Tibial nerve (tissue), 4 donors: ENCODE measurements around the gene PYGO2. TPM values are rescaled to one million over a fixed set of nuclear protein-coding genes. Genes with fewer than 3 reads are reported as not detected.
A peak's percentile ranks its signal among the peaks of the same experiment; 100 is the strongest.

ENCODE experiments used
- DNase-seq, 2 donors: peaks; one replicate each; pipeline ENCODE4 v3.0.0-alpha.2; 2019; ENCODE audit warnings: low spot score in 2 of 2
- H3K27ac ChIP-seq, 4 donors: fragments of 200-600 bp; sonication (generic) in 3 of 4; one replicate each; pipeline ENCODE4 v1.5.1; 2017 to 2019; ENCODE audit warnings: mild to moderate bottlenecking in 1 of 4
- H3K27me3 ChIP-seq, 2 donors: fragments of 200-600 bp; sonication (generic) in 1 of 2; one replicate each; pipeline versions ENCODE4 v1.5.1 to v1.6.0; 2017 to 2019
- H3K36me3 ChIP-seq, 3 donors: fragments of 200-600 bp; sonication (generic); one replicate each; pipeline ENCODE4 v1.5.1; 2018 to 2019
- H3K4me1 ChIP-seq, 4 donors: fragments of 200-600 bp; sonication (generic) in 3 of 4; one replicate each; pipeline ENCODE4 v1.5.1; 2017 to 2019
- H3K4me3 ChIP-seq, 4 donors: fragments of 200-600 bp; sonication (generic) in 3 of 4; one replicate each; pipeline ENCODE4 v1.5.1; 2017 to 2019; ENCODE audit warnings: mild to moderate bottlenecking in 1 of 4, moderate library complexity in 1 of 4
- H3K9me3 ChIP-seq, 4 donors: fragments of 200-600 bp; sonication (generic) in 3 of 4; one replicate each; pipeline ENCODE4 v1.5.1; 2017 to 2019
- EP300 ChIP-seq, 2 donors: sonication (generic); formaldehyde crosslinking; IDR thresholded peaks; one replicate each; pipeline ENCODE4 v1.6.1; 2017; ENCODE audit warnings: antibody characterized with exemption in 2 of 2, mild to moderate bottlenecking in 1 of 2
- POLR2A ChIP-seq, 2 donors: fragments of 450-650 bp; IDR thresholded peaks; one replicate each; pipeline ENCODE4 v1.6.1; 2017; ENCODE audit warnings: antibody characterized with exemption in 2 of 2, mild to moderate bottlenecking in 2 of 2, moderate library complexity in 2 of 2
- WGBS, 2 donors: methylation state at CpG; one replicate each; pipeline ENCODE4 v1.1.5; 2018; 5-methylcytosine and 5-hydroxymethylcytosine counted together
- total RNA-seq, 4 donors: library from RNA; depleted of rRNA; stranded (reverse); fragments of >200 nt; gene quantifications; one replicate each; pipeline ENCODE4 v1.1.0, GENCODE V29; 2016
- TF ChIP-seq, protein P1 (sequence below), 5 experiments: fragments of 200-600 bp in 3 of 5; fragments of 450-650 bp in 2 of 5; sonication (generic) in 3 of 5; IDR thresholded peaks; one replicate each; pipeline ENCODE4 v1.5.1; 2016 to 2019; ENCODE audit warnings: antibody characterized with exemption in 5 of 5, mild to moderate bottlenecking in 3 of 5, moderate library complexity in 2 of 5

PYGO2 gene
- total RNA-seq, 4 donors from 2014 or later: 18.6 to 24.3 (median 23.5) TPM

DNA sequence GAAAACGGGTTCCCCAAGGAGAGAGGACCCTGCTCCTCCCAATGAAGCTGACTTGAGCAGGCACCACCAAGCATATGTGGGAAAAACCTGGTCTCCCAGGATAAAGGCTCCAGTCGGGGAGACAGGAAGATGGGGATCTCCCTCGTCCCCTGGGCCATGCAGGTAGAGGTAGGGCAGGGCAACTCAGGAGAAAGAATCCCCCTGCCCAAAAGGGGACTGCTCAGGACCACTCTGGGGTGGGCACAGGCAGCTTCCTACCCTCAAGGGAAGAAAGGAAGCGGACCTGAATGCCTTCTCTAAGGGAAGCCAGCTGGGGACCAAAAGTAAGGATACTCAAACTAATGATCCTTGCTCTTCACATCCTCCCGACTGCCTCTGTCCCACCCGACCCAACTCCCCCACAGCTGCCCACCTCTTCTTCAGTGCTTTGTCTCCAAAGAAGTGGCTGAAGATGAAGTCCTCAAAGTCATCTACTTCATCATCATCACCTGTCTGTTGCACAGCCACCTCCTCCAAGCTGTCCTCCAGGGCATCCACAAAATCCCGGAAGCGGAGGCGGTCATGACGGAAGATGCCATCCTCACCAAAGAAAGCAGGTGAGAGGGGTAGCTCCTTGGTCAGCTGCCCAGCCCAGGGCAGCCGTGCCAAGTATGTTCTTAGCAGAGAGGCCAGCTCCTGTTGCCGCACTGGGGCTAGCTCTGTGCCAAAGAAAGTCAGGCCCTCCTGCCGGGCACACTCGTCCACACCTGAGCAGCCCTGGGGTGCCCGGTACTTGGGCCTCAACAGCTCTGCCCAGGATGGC, 16.2 kb downstream of the PYGO2 start:
- Histone ChIP-seq H3K36me3 (peaks cover 0 to 50% (median 4%) of the 10 kb centered on the region in 3 donors), H3K27me3 (no peaks in the 10 kb centered on the region), H3K4me3 (no peak overlapping the region), H3K4me1 (peaks cover 0 to 44% (median 17%) of the 10 kb centered on the region in 4 donors), H3K9me3 (no peaks in the 10 kb centered on the region), H3K27ac (peak overlapping the region in 2 of 4 donors; percentile 52 to 62)
- 80 to 81% methylated on average over 15 of the region's 15 CpGs for WGBS, 2 donors
- TF ChIP-seq, protein P1, sequence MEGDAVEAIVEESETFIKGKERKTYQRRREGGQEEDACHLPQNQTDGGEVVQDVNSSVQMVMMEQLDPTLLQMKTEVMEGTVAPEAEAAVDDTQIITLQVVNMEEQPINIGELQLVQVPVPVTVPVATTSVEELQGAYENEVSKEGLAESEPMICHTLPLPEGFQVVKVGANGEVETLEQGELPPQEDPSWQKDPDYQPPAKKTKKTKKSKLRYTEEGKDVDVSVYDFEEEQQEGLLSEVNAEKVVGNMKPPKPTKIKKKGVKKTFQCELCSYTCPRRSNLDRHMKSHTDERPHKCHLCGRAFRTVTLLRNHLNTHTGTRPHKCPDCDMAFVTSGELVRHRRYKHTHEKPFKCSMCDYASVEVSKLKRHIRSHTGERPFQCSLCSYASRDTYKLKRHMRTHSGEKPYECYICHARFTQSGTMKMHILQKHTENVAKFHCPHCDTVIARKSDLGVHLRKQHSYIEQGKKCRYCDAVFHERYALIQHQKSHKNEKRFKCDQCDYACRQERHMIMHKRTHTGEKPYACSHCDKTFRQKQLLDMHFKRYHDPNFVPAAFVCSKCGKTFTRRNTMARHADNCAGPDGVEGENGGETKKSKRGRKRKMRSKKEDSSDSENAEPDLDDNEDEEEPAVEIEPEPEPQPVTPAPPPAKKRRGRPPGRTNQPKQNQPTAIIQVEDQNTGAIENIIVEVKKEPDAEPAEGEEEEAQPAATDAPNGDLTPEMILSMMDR (IDR thresholded peaks at IDR 0.05): no peak
- TF ChIP-seq EP300 (IDR thresholded peaks at IDR 0.05) (no peak), POLR2A (IDR thresholded peaks at IDR 0.05) (no peak)
- no peak for DNase-seq

DNA sequence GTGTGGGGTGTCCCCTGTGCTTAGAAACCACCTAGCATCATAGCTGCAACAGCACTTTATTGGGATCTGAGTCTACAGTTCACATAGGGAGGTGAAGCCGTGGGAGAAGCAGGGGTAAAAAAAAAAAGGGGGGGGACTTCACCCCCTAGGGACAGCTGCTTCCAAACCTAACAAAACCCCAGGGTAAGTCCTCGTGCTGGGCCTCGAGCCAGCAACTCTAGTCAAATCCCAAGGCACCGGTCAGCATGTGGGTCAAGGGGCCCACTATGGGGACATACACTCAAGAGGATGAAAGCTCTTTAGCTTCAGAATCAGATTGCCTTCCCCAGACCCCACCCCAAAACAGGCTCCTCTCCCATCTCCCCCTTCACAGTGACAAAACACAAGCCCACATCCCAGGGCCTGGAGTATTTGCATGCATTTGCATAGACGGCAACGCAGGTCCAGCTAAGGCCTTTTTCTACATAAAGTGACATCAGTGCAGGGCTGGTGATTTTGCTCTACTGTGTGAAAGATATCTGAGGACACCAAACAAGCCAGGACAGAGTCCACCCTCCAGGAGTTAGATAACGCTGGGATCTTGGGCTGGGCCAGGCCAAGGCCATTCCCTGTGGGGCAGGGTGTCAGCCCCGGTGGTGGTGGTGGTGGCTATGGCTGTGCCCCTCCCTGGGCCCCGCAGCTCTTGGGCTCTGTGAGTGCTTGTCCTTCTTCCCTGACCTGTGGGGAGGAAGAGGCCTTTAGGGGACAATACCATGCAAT, 17.0 kb downstream of the PYGO2 start:
- H3K4me1 ChIP-seq: peaks cover 0 to 44% (median 17%) of the 10 kb centered on the region in 4 donors
- H3K4me3 ChIP-seq: no peak overlapping the region
- DNase-seq: no peak
- peak overlapping the region in 3 of 4 donors; percentile 10 to 62 (median 52) for H3K27ac ChIP-seq
- TF ChIP-seq, protein P1 (IDR thresholded peaks at IDR 0.05): no peak
- TF ChIP-seq EP300 (IDR thresholded peaks at IDR 0.05) (no peak), POLR2A (IDR thresholded peaks at IDR 0.05) (no peak)
- no peaks in the 10 kb centered on the region for H3K27me3 ChIP-seq
- 28 to 41% methylated on average over 8 to 9 of the region's 9 CpGs for WGBS, 2 donors
- H3K9me3 ChIP-seq: no peaks in the 10 kb centered on the region
- peaks cover 0 to 45% (median 4%) of the 10 kb centered on the region in 3 donors for H3K36me3 ChIP-seq

DNA sequence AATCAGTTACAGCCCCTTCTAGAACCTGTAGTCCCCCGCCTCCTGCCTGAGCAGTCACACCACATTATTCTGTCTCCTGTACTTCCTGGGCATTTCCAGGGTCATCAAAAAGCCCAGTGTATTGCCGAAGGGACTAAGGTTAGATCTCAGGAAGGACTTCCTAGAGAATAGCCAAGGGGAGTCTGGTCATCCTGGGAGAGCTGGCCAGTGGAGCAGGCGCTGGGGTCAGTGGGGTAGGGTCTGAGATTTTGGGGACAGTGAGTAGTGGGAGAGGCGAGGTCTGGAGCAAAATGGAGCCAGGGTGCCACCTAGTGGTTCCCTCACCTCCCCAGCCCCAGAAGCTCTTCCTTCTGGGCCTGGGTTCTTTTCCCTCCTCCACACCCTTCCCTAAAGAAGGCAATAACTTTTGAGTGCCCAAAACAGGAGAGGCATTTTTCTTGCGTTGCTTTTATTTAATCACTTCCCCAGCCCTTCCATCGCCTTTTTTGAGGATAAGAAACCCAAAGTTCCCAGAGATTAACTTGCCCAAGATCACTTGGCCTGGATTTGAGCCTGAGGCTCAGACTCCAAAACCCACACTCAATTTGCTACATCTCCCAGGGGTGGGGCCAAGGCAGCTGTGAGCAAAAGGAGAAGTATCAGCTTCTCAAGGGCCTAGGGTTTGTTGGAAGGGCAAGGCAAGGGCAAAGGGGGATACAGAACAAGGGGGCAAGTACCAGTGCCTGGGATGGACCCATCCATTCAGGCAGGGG, 17.8 kb downstream of the PYGO2 start:
- no peak overlapping the region for H3K4me3 ChIP-seq
- H3K36me3 ChIP-seq: peaks cover 0 to 42% (median 4%) of the 10 kb centered on the region in 3 donors
- DNase-seq: peak in 1 of 2 donors; percentile 27
- TF ChIP-seq POLR2A (IDR thresholded peaks at IDR 0.05) (no peak), EP300 (IDR thresholded peaks at IDR 0.05) (no peak)
- TF ChIP-seq, protein P1 (IDR thresholded peaks at IDR 0.05): peak; percentile 46 to 72 (median 67)
- H3K27me3 ChIP-seq: no peaks in the 10 kb centered on the region
- H3K27ac ChIP-seq: peak overlapping the region; percentile 1 to 72 (median 57)
- peaks cover 0 to 44% (median 17%) of the 10 kb centered on the region in 4 donors for H3K4me1 ChIP-seq
- H3K9me3 ChIP-seq: no peaks in the 10 kb centered on the region
- 30 to 37% methylated on average over 6 of the region's 6 CpGs for WGBS, 2 donors

DNA sequence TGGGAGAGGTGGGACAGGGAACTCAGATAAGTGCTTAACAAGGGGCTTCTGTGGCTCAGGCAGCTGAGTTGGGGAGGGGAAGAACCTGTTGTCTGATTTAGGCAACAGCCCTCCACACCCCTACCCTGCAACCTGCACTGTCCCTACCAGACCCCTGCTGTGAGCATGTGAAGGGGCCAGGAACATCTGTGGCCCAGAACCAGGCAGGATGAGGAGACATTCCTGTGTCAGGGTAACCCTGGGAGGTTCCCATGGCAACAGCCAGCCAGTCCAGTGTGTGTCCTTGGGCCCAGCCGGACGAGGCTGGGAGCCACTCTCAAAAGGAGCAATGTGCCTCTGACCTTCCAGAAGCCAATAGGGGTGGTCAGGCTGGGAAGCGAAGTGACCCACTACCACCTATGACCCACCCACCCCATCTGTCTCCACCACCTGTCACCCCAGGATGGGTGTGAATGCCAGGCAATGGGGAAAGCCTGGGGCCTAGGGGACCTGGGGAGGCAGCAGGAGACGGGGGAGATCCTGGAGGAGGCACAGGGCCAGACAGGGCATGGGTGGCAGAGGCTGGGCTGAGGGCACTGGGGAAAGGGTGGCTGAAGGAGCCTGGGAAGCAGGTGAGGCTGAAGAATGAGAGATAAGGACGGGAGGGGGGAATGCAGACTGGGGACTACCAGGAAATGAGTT, 20.1 kb downstream of the PYGO2 start:
- no peaks in the 10 kb centered on the region for H3K9me3 ChIP-seq
- no peaks in the 10 kb centered on the region for H3K27me3 ChIP-seq
- DNase-seq: no peak
- peaks cover 0 to 55% (median 21%) of the 10 kb centered on the region in 4 donors for H3K4me1 ChIP-seq
- H3K36me3 ChIP-seq: peaks cover 0 to 22% (median 3%) of the 10 kb centered on the region in 3 donors
- TF ChIP-seq EP300 (IDR thresholded peaks at IDR 0.05) (no peak), POLR2A (IDR thresholded peaks at IDR 0.05) (no peak)
- TF ChIP-seq, protein P1 (IDR thresholded peaks at IDR 0.05): no peak
- H3K4me3 ChIP-seq: no peak overlapping the region
- whole genome bisulfite sequencing, 2 donors: 70 to 73% methylated on average over 5 of the region's 5 CpGs
- peak overlapping the region in 2 of 4 donors; percentile 67 to 70 for H3K27ac ChIP-seq
